NCI-H128 (cell line): Measurements from ENCODE around the gene APOB.

Experiments used
- DNase-seq: peaks from one replicate; lab custom pipeline; 2025; ENCODE audit not compliant: unreplicated experiment; lab: John Stamatoyannopoulos, UW

The APOB gene

DNA sequence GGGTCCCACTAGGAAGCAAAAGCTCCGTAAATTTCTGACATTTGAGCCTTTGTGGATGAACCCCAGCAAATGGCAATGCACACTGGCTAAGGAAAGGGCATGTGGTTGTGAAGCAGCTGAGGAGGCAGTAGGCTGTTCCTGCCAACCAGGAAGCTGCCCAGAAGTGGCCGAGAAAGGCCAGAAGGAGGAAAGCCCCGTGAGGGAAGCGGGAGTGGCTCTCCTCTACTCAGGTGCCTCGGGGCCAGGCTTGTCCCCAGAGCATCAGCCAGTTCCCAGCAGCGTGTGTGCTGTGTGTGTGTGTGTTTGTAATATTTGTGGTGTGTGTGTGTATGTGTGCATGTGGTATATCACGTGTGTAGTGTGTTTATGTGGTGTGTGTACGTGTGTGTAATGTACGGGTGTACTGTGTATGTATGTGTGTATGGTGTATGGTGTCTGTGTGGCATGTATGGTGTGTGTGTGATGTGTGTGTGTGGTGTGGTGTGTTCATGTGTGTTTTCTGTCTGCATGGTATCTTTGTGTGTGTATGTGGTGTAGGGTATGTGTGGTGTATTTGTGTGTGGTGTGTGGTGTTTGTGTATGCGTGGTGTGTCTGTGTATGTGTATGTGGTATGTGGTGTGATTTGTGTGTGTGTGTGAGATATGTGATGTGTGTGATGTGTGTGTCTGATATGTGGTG lies 90.6 kb downstream of the APOB start:
- DNase-seq, result no peak
